SK-N-SH (cell line): ENCODE measurements around the gene ARHGDIA. TPM values are rescaled to one million over a fixed set of nuclear protein-coding genes. Genes with fewer than 3 reads are reported as not detected.
A peak's percentile ranks its signal among the peaks of the same experiment; 100 is the strongest.

Experiments used
- CTCF ChIA-PET: fragments of 300-600, 350-600 bp; formaldehyde crosslinking; extraction: SDS; loops from one replicate; lab custom pipeline; 2021; lab: Yijun Ruan, JAX
- POLR2A ChIA-PET: fragments of 350-600 bp; sonication (Branson Sonifier 250); formaldehyde crosslinking; extraction: SDS; loops from one replicate; lab custom pipeline; 2020; ENCODE audit warnings: antibody characterized with exemption, inconsistent platforms; lab: Yijun Ruan, JAX
- DNase-seq: peaks from one replicate; pipeline ENCODE4 v3.0.0; 2012
- H2AFZ ChIP-seq: fragments of 200-600 bp; sonication (generic); 2 replicates; pipeline ENCODE4 v1.8.1; 2016; ENCODE audit warnings: antibody characterized with exemption, mild to moderate bottlenecking, low read depth
- H3F3A ChIP-seq: fragments of 200-600 bp; sonication (generic); replicated peaks from 2 replicates; pipeline ENCODE3; 2016; ENCODE audit warnings: antibody characterized with exemption, mild to moderate bottlenecking; ENCODE audit not compliant: insufficient read depth
- H3K27ac ChIP-seq, 2 experiments: fragments of 200-500 bp in 1 of 2; fragments of 200-600 bp in 1 of 2; sonication (Bioruptor generic) in 1 of 2; sonication (generic), shearing (Covaris generic) in 1 of 2; 2 replicates each; pipeline versions ENCODE4 v1.5.1 to v1.6.1; 2014 to 2016; ENCODE audit warnings: low read depth in 2 of 2, inconsistent platforms in 1 of 2, low read length in 1 of 2, mild to moderate bottlenecking in 1 of 2, mixed read lengths in 1 of 2
- H3K27me3 ChIP-seq: fragments of 200-600 bp; sonication (generic), shearing (Covaris generic); 2 replicates; pipeline ENCODE4 v1.6.1; 2016; ENCODE audit warnings: mixed run types; ENCODE audit not compliant: insufficient read depth
- H3K36me3 ChIP-seq, 2 experiments: fragments of 200-500 bp in 1 of 2; fragments of 200-600 bp in 1 of 2; sonication (Bioruptor generic) in 1 of 2; sonication (generic) in 1 of 2; replicated peaks in 1 of 2; 2 replicates each; pipeline versions ENCODE3 to v1.5.1; 2014 to 2016; ENCODE audit warnings: low read length in 1 of 2, mild to moderate bottlenecking in 1 of 2; ENCODE audit not compliant: insufficient read depth in 2 of 2, control insufficient read depth in 1 of 2
- H3K4me1 ChIP-seq, 2 experiments: fragments of 200-500 bp in 1 of 2; fragments of 200-600 bp in 1 of 2; sonication (Bioruptor generic) in 1 of 2; sonication (generic), shearing (Covaris generic) in 1 of 2; 2 replicates each; pipeline versions ENCODE4 v1.5.1 to v1.6.1; 2014 to 2016; ENCODE audit warnings: low read depth in 1 of 2, low read length in 1 of 2, mixed run types in 1 of 2; ENCODE audit not compliant: insufficient read depth in 2 of 2, control insufficient read depth in 1 of 2
- H3K4me2 ChIP-seq: fragments of 200-600 bp; sonication (generic), shearing (Covaris generic); 2 replicates; pipeline ENCODE4 v1.6.1; 2017; ENCODE audit warnings: mixed run types
- H3K4me3 ChIP-seq, 2 experiments: fragments of 200-500 bp in 1 of 2; fragments of 200-600 bp in 1 of 2; sonication (Bioruptor generic) in 1 of 2; sonication (generic), shearing (Covaris generic) in 1 of 2; 2 replicates each; pipeline versions ENCODE4 v1.5.1 to v1.8.1; 2014 to 2016; ENCODE audit warnings: low read depth in 2 of 2, inconsistent platforms in 1 of 2, low read length in 1 of 2, mild to moderate bottlenecking in 1 of 2, mixed read lengths in 1 of 2, moderate library complexity in 1 of 2
- H3K79me2 ChIP-seq: fragments of 200-600 bp; sonication (generic); 2 replicates; pipeline ENCODE4 v1.8.1; 2017; ENCODE audit warnings: mild to moderate bottlenecking; ENCODE audit not compliant: insufficient read depth
- H3K9ac ChIP-seq: fragments of 200-600 bp; sonication (generic); 2 replicates; pipeline ENCODE4 v1.6.1; 2017; ENCODE audit warnings: mixed run types
- H3K9me2 ChIP-seq: fragments of 200-600 bp; sonication (generic); 2 replicates; pipeline ENCODE4 v1.6.1; 2017; ENCODE audit warnings: mixed run types
- H3K9me3 ChIP-seq: fragments of 200-600 bp; sonication (generic); 2 replicates; pipeline ENCODE4 v1.6.1; 2017; ENCODE audit warnings: mixed run types, mild to moderate bottlenecking, moderate library complexity
- H4K20me1 ChIP-seq: fragments of 200-600 bp; sonication (generic); 2 replicates; pipeline ENCODE4 v1.6.1; 2017; ENCODE audit warnings: mild to moderate bottlenecking, mixed run types; ENCODE audit not compliant: insufficient read depth
- CTCF ChIP-seq: fragments of 200-600 bp; sonication (generic); IDR thresholded peaks from 2 replicates; pipeline ENCODE4 v1.6.1; 2017; ENCODE audit warnings: antibody characterized with exemption, mild to moderate bottlenecking, moderate library complexity
- ELF1 ChIP-seq: IDR thresholded peaks from 2 replicates; pipeline ENCODE4 v1.4.0; 2012
- EZH2phosphoT487 ChIP-seq: fragments of 200-600 bp; sonication (generic); IDR thresholded peaks from 2 replicates; pipeline ENCODE4 v1.6.1; 2017; ENCODE audit warnings: low read depth, mixed run types, mild to moderate bottlenecking, antibody characterized with exemption, moderate library complexity, borderline replicate concordance
- FOSL2 ChIP-seq: IDR thresholded peaks from 2 replicates; pipeline ENCODE4 v1.4.0; 2012; ENCODE audit warnings: low read depth, mild to moderate bottlenecking, moderate library complexity, borderline replicate concordance
- FOXJ3 ChIP-seq: sonication (generic); formaldehyde crosslinking; IDR thresholded peaks from 2 replicates; pipeline ENCODE4 v1.5.1; 2020; ENCODE audit warnings: mild to moderate bottlenecking, missing genetic modification reagents
- FOXM1 ChIP-seq: IDR thresholded peaks from 2 replicates; pipeline ENCODE4 v1.4.0; 2012; ENCODE audit warnings: low read depth, mild to moderate bottlenecking
- GABPA ChIP-seq: IDR thresholded peaks from 2 replicates; pipeline ENCODE4 v1.4.0; 2012; ENCODE audit warnings: low read depth, mild to moderate bottlenecking
- IRF3 ChIP-seq: fragments of 150-350 bp; IDR thresholded peaks from 2 replicates; pipeline ENCODE4 v1.6.1; 2016; ENCODE audit warnings: mild to moderate bottlenecking, low read depth, low read length
- JUND ChIP-seq: IDR thresholded peaks from 2 replicates; pipeline ENCODE4 v1.4.0; 2012
- MAX ChIP-seq: IDR thresholded peaks from 2 replicates; pipeline ENCODE4 v1.4.0; 2012; ENCODE audit warnings: low read depth
- MEF2A ChIP-seq: IDR thresholded peaks from 2 replicates; pipeline ENCODE4 v1.4.0; 2012; ENCODE audit warnings: low read depth, borderline replicate concordance
- NRF1 ChIP-seq: IDR thresholded peaks from 2 replicates; pipeline ENCODE4 v1.6.1; 2012; ENCODE audit warnings: low read depth, mild to moderate bottlenecking, low read length
- POLR2AphosphoS5 ChIP-seq: IDR thresholded peaks from 2 replicates; pipeline ENCODE4 v1.6.1; 2012; ENCODE audit warnings: low read depth, low read length
- RAD21 ChIP-seq: IDR thresholded peaks from 2 replicates; pipeline ENCODE4 v1.6.1; 2012; ENCODE audit warnings: mild to moderate bottlenecking, low read length
- REST ChIP-seq: IDR thresholded peaks from 2 replicates; pipeline ENCODE4 v1.6.1; 2012; ENCODE audit warnings: mild to moderate bottlenecking, low read depth, low read length, moderate library complexity
- RFX5 ChIP-seq: IDR thresholded peaks from 2 replicates; pipeline ENCODE4 v1.6.1; 2012; ENCODE audit warnings: mild to moderate bottlenecking, improper control_type of control experiment, low read length
- SIN3A ChIP-seq: IDR thresholded peaks from 2 replicates; pipeline ENCODE4 v1.6.1; 2012; ENCODE audit warnings: low read depth, mild to moderate bottlenecking, low read length, moderate library complexity, borderline replicate concordance
- SMC3 ChIP-seq: IDR thresholded peaks from 2 replicates; pipeline ENCODE4 v1.6.1; 2012; ENCODE audit warnings: low read depth, low read length, improper control_type of control experiment
- TAF1 ChIP-seq: IDR thresholded peaks from 2 replicates; pipeline ENCODE4 v1.6.1; 2012; ENCODE audit warnings: low read depth, mild to moderate bottlenecking, low read length, moderate library complexity, borderline replicate concordance
- TEAD4 ChIP-seq: IDR thresholded peaks from 2 replicates; pipeline ENCODE4 v1.4.0; 2012; ENCODE audit warnings: mild to moderate bottlenecking, borderline replicate concordance; ENCODE audit not compliant: insufficient read depth
- YY1 ChIP-seq: IDR thresholded peaks from 2 replicates; pipeline ENCODE4 v1.4.0; 2012; ENCODE audit warnings: low read depth, mild to moderate bottlenecking
- ZBTB33 ChIP-seq: IDR thresholded peaks from 2 replicates; pipeline ENCODE4 v1.4.0; 2012; ENCODE audit warnings: low read depth, borderline replicate concordance
- WGBS: methylation state at CpG from one replicate; pipeline ENCODE4 v1.1.6; 2017; ENCODE audit warnings: low lambda C conversion rate; 5-methylcytosine and 5-hydroxymethylcytosine counted together
- polyA plus RNA-seq, 3 experiments: library from polyadenylated mRNA; depleted of rRNA; stranded (reverse); fragments of >200 nt; gene quantifications; 2 replicates each; pipeline ENCODE4 v1.2.3, GENCODE V29; 2012

ARHGDIA gene
- polyA plus RNA-seq, 1 of the 3 experiments (the other 2 are of a cell fraction): 385 TPM

- no peaks in the 10 kb centered on the region for H3K36me3 ChIP-seq
- no peaks in the 10 kb centered on the region for H3K9me2 ChIP-seq
- peaks cover 19% of the 10 kb centered on the region; the same call in 1 of the 2 replicates for H4K20me1 ChIP-seq
- H3K4me2 ChIP-seq: peak within 1 kb of the TSS; percentile 100
- DNase-seq: peak; percentile 100
- H2AFZ ChIP-seq: peak within 1 kb of the TSS; percentile 80
- no peaks in the 10 kb centered on the region for H3K27me3 ChIP-seq
- H3K4me1 ChIP-seq: peaks cover 0 to 27% of the 10 kb centered on the region in 2 experiments; a peak in 3 of 4 replicates
- no peaks in the 10 kb centered on the region for H3K9me3 ChIP-seq
- CTCF ChIA-PET: interaction anchor here (0.9 to 2.5 kb wide), 12 partner anchors 9 to 197 kb away, joined by 3 to 11 read pairs (median 4); no protein-coding TSS in a partner anchor
- 5% methylated on average over 49 of the region's 76 CpGs for WGBS
- H3K79me2 ChIP-seq: peaks cover 52% of the 10 kb centered on the region
- peak within 1 kb of the TSS; percentile 86 to 90 for H3K27ac ChIP-seq
- H3F3A ChIP-seq: peaks cover 17% of the 10 kb centered on the region
- peak within 1 kb of the TSS; percentile 97 for H3K9ac ChIP-seq
- POLR2A ChIA-PET: interaction anchor here (0.7 to 2.1 kb wide), 19 partner anchors 8 to 167 kb away, joined by 3 to 13 read pairs (median 4); partner anchors contain the start of genes ARHGDIA, ARL16, CCDC137 and HGS
- peak within 1 kb of the TSS; percentile 77 to 97 for H3K4me3 ChIP-seq
- TF ChIP-seq FOXJ3 (CRISPR knock-in tag) (no peak), JUND (no peak), IRF3 (no peak), RAD21 (no peak), FOSL2 (no peak; the same call in 1 of the 2 replicates), ZBTB33 (0 out of 2 replicates have a peak, but pooled peaks have one; percentile 28), REST (0 out of 2 replicates have a peak, but pooled peaks have one; percentile 41), FOXM1 (no peak), NRF1 (peak; percentile 95), EZH2phosphoT487 (no peak), SIN3A (peak; percentile 88; the same call in 1 of the 2 replicates), MAX (peak; percentile 95), CTCF (no peak), RFX5 (no peak), TEAD4 (no peak), MEF2A (no peak), SMC3 (no peak), ELF1 (no peak), GABPA (peak; percentile 77), YY1 (no peak), POLR2AphosphoS5 (peak; percentile 91; the same call in 1 of the 2 replicates), TAF1 (peak; percentile 95)
Observed at GRCh38 chr17:81833160-81833920, 37.8 kb downstream of the ARHGDIA start, which contains the start of gene MCRIP1. MCRIP1 (minus strand) TSS chr17:81833291; CDS start chr17:81824506, 8,785 bp downstream.
